Measurements from ENCODE around the gene FOXA1.

FOXA1 gene

DNA sequence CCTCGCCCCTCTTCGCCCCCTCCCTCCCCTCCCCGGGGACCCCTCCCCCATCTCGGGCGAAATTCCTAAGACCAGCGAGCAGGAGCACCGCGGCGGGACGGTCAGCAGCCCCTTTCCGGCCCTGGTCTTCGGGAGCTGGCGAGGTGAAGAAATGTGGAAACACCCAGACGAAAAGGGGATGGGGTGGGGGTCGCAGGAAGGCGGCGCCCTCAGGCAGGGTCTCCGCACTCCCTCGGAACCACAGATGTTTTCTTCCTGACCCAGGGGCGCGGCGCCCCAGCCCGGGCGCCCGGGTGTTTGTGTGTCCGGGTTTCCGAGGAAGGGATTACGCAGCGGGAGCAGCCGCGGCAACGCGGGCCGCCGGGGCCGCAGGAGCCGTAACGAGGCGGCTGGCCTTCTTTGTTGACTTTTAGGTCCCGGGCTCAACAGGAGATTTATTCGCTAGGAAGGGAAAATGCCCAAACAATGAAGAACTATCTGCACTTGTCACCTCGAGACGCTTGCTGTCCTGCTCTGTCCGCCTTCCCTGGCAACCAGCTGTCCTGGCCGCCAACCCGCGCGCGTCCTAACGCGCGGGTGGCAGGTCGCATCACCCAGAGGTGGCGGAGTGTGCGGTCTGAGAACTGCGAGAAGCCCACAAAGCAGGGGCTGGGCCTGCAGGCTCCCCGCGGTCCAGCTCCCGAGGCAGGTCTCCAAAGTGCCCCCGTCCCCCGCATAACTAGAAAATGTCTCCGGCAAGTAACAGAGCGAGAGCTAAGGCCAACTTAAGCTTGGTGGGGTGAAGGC, 7.0 kb downstream of the FOXA1 start:
- H3K9me2 ChIP-seq (replicated peaks; ENCODE audit: insufficient read depth, low read length): no peaks in the 10 kb centered on the region
- no peaks in the 10 kb centered on the region for H3K9me3 ChIP-seq (replicated peaks; ENCODE audit: insufficient read depth, low read length)
- no peak overlapping the region for H3K4me2 ChIP-seq (ENCODE audit: low read depth, low read length)
- TF ChIP-seq EZH2 (optimal IDR thresholded peaks at IDR 0.05; ENCODE audit: low read depth, low read length) (no peak), EZH2phosphoT487 (IDR thresholded peaks at IDR 0.05; ENCODE audit: low read length) (no peak), CTCF (IDR thresholded peaks at IDR 0.05; ENCODE audit: low read length) (no peak)
- H3K9ac ChIP-seq (ENCODE audit: low read length): no peak overlapping the region
- H3K27ac ChIP-seq (ENCODE audit: low read length): no peak overlapping the region
- no peaks in the 10 kb centered on the region for H4K20me1 ChIP-seq (ENCODE audit: insufficient read depth, low read length)
- no peak for DNase-seq
- H3K36me3 ChIP-seq (replicated peaks; ENCODE audit: insufficient read depth, low read length): no peaks in the 10 kb centered on the region
- 0 out of 2 replicates have a peak, but pooled peaks cover 4% of the 10 kb centered on the region for H3K79me2 ChIP-seq (ENCODE audit: low read length)
- H3K4me1 ChIP-seq (ENCODE audit: low read length): no peaks in the 10 kb centered on the region
- H2AFZ ChIP-seq (ENCODE audit: low read length): no peak overlapping the region
- no peak overlapping the region for H3K4me3 ChIP-seq (ENCODE audit: low read length)
- no peaks in the 10 kb centered on the region for H3K27me3 ChIP-seq (replicated peaks; ENCODE audit: insufficient read depth, low read length)
- no peaks in the 10 kb centered on the region for H3F3A ChIP-seq (ENCODE audit: insufficient read depth, low read length)

- Histone ChIP-seq H3K4me3 (ENCODE audit: low read length) (no peak overlapping the region), H3F3A (ENCODE audit: insufficient read depth, low read length) (no peaks in the 10 kb centered on the region), H2AFZ (ENCODE audit: low read length) (no peak overlapping the region), H3K9me3 (replicated peaks; ENCODE audit: insufficient read depth, low read length) (no peaks in the 10 kb centered on the region), H4K20me1 (ENCODE audit: insufficient read depth, low read length) (no peaks in the 10 kb centered on the region), H3K79me2 (ENCODE audit: low read length) (no peaks in the 10 kb centered on the region), H3K27me3 (replicated peaks; ENCODE audit: insufficient read depth, low read length) (no peaks in the 10 kb centered on the region), H3K4me1 (ENCODE audit: low read length) (no peaks in the 10 kb centered on the region), H3K9ac (ENCODE audit: low read length) (no peak overlapping the region), H3K27ac (ENCODE audit: low read length) (no peak overlapping the region), H3K9me2 (replicated peaks; ENCODE audit: insufficient read depth, low read length) (no peaks in the 10 kb centered on the region), H3K4me2 (ENCODE audit: low read depth, low read length) (no peak overlapping the region), H3K36me3 (replicated peaks; ENCODE audit: insufficient read depth, low read length) (no peaks in the 10 kb centered on the region)
- TF ChIP-seq EZH2phosphoT487 (IDR thresholded peaks at IDR 0.05; ENCODE audit: low read length) (no peak), EZH2 (optimal IDR thresholded peaks at IDR 0.05; ENCODE audit: low read depth, low read length) (no peak), CTCF (IDR thresholded peaks at IDR 0.05; ENCODE audit: low read length) (no peak)
- no peak for DNase-seq
Observed at GRCh38 chr14:37587131-37587803, 7.8 kb downstream of the FOXA1 start.

DNA sequence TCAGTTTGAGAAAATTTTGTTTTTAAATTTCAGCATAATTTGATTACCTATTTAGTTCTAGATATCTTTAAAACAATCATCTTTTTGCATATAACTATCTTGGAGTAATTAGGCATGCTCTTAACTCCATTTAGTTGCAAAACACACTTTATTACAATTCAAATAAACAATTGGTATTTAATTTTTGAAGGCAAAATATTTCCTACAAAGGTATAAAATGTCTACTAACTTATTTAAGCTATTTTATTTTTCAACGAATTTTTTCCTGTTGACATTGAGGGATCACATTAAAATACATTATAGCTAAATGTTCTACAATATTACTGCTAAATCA, 8.3 kb downstream of the FOXA1 start:
- no peak for DNase-seq
- no peaks in the 10 kb centered on the region for H3K9me3 ChIP-seq (replicated peaks; ENCODE audit: insufficient read depth, low read length)
- no peaks in the 10 kb centered on the region for H4K20me1 ChIP-seq (ENCODE audit: insufficient read depth, low read length)
- H3F3A ChIP-seq (ENCODE audit: insufficient read depth, low read length): no peaks in the 10 kb centered on the region
- no peaks in the 10 kb centered on the region for H3K79me2 ChIP-seq (ENCODE audit: low read length)
- H2AFZ ChIP-seq (ENCODE audit: low read length): no peak overlapping the region
- TF ChIP-seq EZH2 (optimal IDR thresholded peaks at IDR 0.05; ENCODE audit: low read depth, low read length) (no peak), CTCF (IDR thresholded peaks at IDR 0.05; ENCODE audit: low read length) (no peak), EZH2phosphoT487 (IDR thresholded peaks at IDR 0.05; ENCODE audit: low read length) (no peak)
- no peaks in the 10 kb centered on the region for H3K27me3 ChIP-seq (replicated peaks; ENCODE audit: insufficient read depth, low read length)
- no peak overlapping the region for H3K27ac ChIP-seq (ENCODE audit: low read length)
- no peaks in the 10 kb centered on the region for H3K36me3 ChIP-seq (replicated peaks; ENCODE audit: insufficient read depth, low read length)
- H3K4me3 ChIP-seq (ENCODE audit: low read length): no peak overlapping the region
- H3K4me2 ChIP-seq (ENCODE audit: low read depth, low read length): no peak overlapping the region
- no peak overlapping the region for H3K9ac ChIP-seq (ENCODE audit: low read length)
- no peaks in the 10 kb centered on the region for H3K4me1 ChIP-seq (ENCODE audit: low read length)
- no peaks in the 10 kb centered on the region for H3K9me2 ChIP-seq (replicated peaks; ENCODE audit: insufficient read depth, low read length)

Data from MM.1S (cell line).